ENCODE measurements around the gene OR2A12.

OR2A12 gene

GRCh38 chr7:144105211-144105610, 19.1 kb downstream of the OR2A12 start:
- Histone ChIP-seq H4K20me1 (ENCODE audit: insufficient read depth, low read length) (no peaks in the 10 kb centered on the region), H3K79me2 (ENCODE audit: low read length) (no peaks in the 10 kb centered on the region), H3K9ac (ENCODE audit: low read length) (no peak overlapping the region), H3F3A (ENCODE audit: insufficient read depth, low read length) (no peaks in the 10 kb centered on the region), H3K4me1 (ENCODE audit: low read length) (no peaks in the 10 kb centered on the region), H3K27me3 (replicated peaks; ENCODE audit: insufficient read depth, low read length) (no peaks in the 10 kb centered on the region), H3K36me3 (replicated peaks; ENCODE audit: insufficient read depth, low read length) (no peaks in the 10 kb centered on the region), H2AFZ (ENCODE audit: low read length) (no peak overlapping the region), H3K4me3 (ENCODE audit: low read length) (no peak overlapping the region), H3K4me2 (ENCODE audit: low read depth, low read length) (no peak overlapping the region), H3K9me3 (replicated peaks; ENCODE audit: insufficient read depth, low read length) (no peaks in the 10 kb centered on the region), H3K27ac (ENCODE audit: low read length) (no peak overlapping the region), H3K9me2 (replicated peaks; ENCODE audit: insufficient read depth, low read length) (no peaks in the 10 kb centered on the region)
- TF ChIP-seq CTCF (IDR thresholded peaks at IDR 0.05; ENCODE audit: low read length) = no peak
- no peak for TF ChIP-seq EZH2 (optimal IDR thresholded peaks at IDR 0.05; ENCODE audit: low read depth, low read length)
- no peak for TF ChIP-seq EZH2phosphoT487 (IDR thresholded peaks at IDR 0.05; ENCODE audit: low read length)
- DNase-seq = no peak

- no peaks in the 10 kb centered on the region for H3K4me1 ChIP-seq (ENCODE audit: low read length)
- no peak for DNase-seq
- no peaks in the 10 kb centered on the region for H3F3A ChIP-seq (ENCODE audit: insufficient read depth, low read length)
- H3K4me3 ChIP-seq (ENCODE audit: low read length) = no peak within 1 kb of the TSS
- TF ChIP-seq EZH2phosphoT487 (IDR thresholded peaks at IDR 0.05; ENCODE audit: low read length) = no peak
- 0 out of 2 replicates have a peak, but pooled peaks cover 3% of the 10 kb centered on the region for H3K9me2 ChIP-seq (replicated peaks; ENCODE audit: insufficient read depth, low read length)
- no peak within 1 kb of the TSS for H2AFZ ChIP-seq (ENCODE audit: low read length)
- H3K79me2 ChIP-seq (ENCODE audit: low read length) = no peaks in the 10 kb centered on the region
- no peaks in the 10 kb centered on the region for H3K27me3 ChIP-seq (replicated peaks; ENCODE audit: insufficient read depth, low read length)
- H4K20me1 ChIP-seq (ENCODE audit: insufficient read depth, low read length) = no peaks in the 10 kb centered on the region
- no peak within 1 kb of the TSS for H3K4me2 ChIP-seq (ENCODE audit: low read depth, low read length)
- H3K36me3 ChIP-seq (replicated peaks; ENCODE audit: insufficient read depth, low read length) = no peaks in the 10 kb centered on the region
- no peaks in the 10 kb centered on the region for H3K9me3 ChIP-seq (replicated peaks; ENCODE audit: insufficient read depth, low read length)
- H3K9ac ChIP-seq (ENCODE audit: low read length) = no peak within 1 kb of the TSS
- H3K27ac ChIP-seq (ENCODE audit: low read length) = no peak within 1 kb of the TSS
These were observed 23.2 kb downstream of the OR2A12 start, which contains the start of gene OR2A2 for GRCh38 chr7:144109283-144109682. Gene OR2A2, plus strand, starts transcription at chr7:144109583. Its CDS starts 0 bp downstream, at chr7:144109583.

- Histone ChIP-seq H3K36me3 (replicated peaks; ENCODE audit: insufficient read depth, low read length) (no peaks in the 10 kb centered on the region), H3K4me2 (ENCODE audit: low read depth, low read length) (no peak overlapping the region), H4K20me1 (ENCODE audit: insufficient read depth, low read length) (no peaks in the 10 kb centered on the region), H2AFZ (ENCODE audit: low read length) (no peak overlapping the region), H3K9me3 (replicated peaks; ENCODE audit: insufficient read depth, low read length) (no peaks in the 10 kb centered on the region), H3K4me1 (ENCODE audit: low read length) (no peaks in the 10 kb centered on the region), H3K9ac (ENCODE audit: low read length) (no peak overlapping the region), H3K79me2 (ENCODE audit: low read length) (no peaks in the 10 kb centered on the region), H3K4me3 (ENCODE audit: low read length) (no peak overlapping the region), H3K9me2 (replicated peaks; ENCODE audit: insufficient read depth, low read length) (0 out of 2 replicates have a peak, but pooled peaks cover 3% of the 10 kb centered on the region), H3F3A (ENCODE audit: insufficient read depth, low read length) (no peaks in the 10 kb centered on the region), H3K27me3 (replicated peaks; ENCODE audit: insufficient read depth, low read length) (no peaks in the 10 kb centered on the region), H3K27ac (ENCODE audit: low read length) (no peak overlapping the region)
- TF ChIP-seq EZH2phosphoT487 (IDR thresholded peaks at IDR 0.05; ENCODE audit: low read length) = no peak
- DNase-seq = no peak
These were observed 24.2 kb downstream of the OR2A12 start for GRCh38 chr7:144110272-144110671.

- no peaks in the 10 kb centered on the region for H3K4me1 ChIP-seq (ENCODE audit: low read length)
- H3K9ac ChIP-seq (ENCODE audit: low read length) = no peak overlapping the region
- H3K79me2 ChIP-seq (ENCODE audit: low read length) = no peaks in the 10 kb centered on the region
- H3K9me3 ChIP-seq (replicated peaks; ENCODE audit: insufficient read depth, low read length) = no peaks in the 10 kb centered on the region
- H4K20me1 ChIP-seq (ENCODE audit: insufficient read depth, low read length) = no peaks in the 10 kb centered on the region
- no peak for DNase-seq
- H3K4me2 ChIP-seq (ENCODE audit: low read depth, low read length) = no peak overlapping the region
- no peak overlapping the region for H3K27ac ChIP-seq (ENCODE audit: low read length)
- no peaks in the 10 kb centered on the region for H3F3A ChIP-seq (ENCODE audit: insufficient read depth, low read length)
- no peak for TF ChIP-seq EZH2 (optimal IDR thresholded peaks at IDR 0.05; ENCODE audit: low read depth, low read length)
- TF ChIP-seq CTCF (IDR thresholded peaks at IDR 0.05; ENCODE audit: low read length) = no peak
- TF ChIP-seq EZH2phosphoT487 (IDR thresholded peaks at IDR 0.05; ENCODE audit: low read length) = no peak
- no peak overlapping the region for H3K4me3 ChIP-seq (ENCODE audit: low read length)
- H3K9me2 ChIP-seq (replicated peaks; ENCODE audit: insufficient read depth, low read length) = 0 out of 2 replicates have a peak, but pooled peaks cover 3% of the 10 kb centered on the region
- H2AFZ ChIP-seq (ENCODE audit: low read length) = no peak overlapping the region
- no peaks in the 10 kb centered on the region for H3K27me3 ChIP-seq (replicated peaks; ENCODE audit: insufficient read depth, low read length)
- no peaks in the 10 kb centered on the region for H3K36me3 ChIP-seq (replicated peaks; ENCODE audit: insufficient read depth, low read length)
These were observed 27.6 kb downstream of the OR2A12 start for GRCh38 chr7:144113651-144114050.
